Ovary (tissue), 3 donors: ENCODE results near the gene ADNP2.

Experiments
- CTCF ChIP-seq, 3 donors: fragments of 450-650 bp in 2 of 3; fragments of 200-600 bp in 1 of 3; IDR thresholded peaks; one replicate each; pipeline versions ENCODE4 v1.5.1 to v1.8.0; 2016 to 2022; ENCODE audit warnings: antibody characterized with exemption in 3 of 3, mild to moderate bottlenecking in 1 of 3
- EP300 ChIP-seq: sonication (generic); formaldehyde crosslinking; IDR thresholded peaks from one replicate; pipeline ENCODE4 v1.6.1; 2017; ENCODE audit warnings: antibody characterized with exemption
- POLR2A ChIP-seq: fragments of 450-650 bp; IDR thresholded peaks from one replicate; pipeline ENCODE4 v1.6.1; 2017; ENCODE audit warnings: antibody characterized with exemption, mild to moderate bottlenecking, moderate library complexity
- donor health status: DM: no; HTN: no; CAD: no.

GRCh38 chr18:80188643-80189530 lies 79.8 kb downstream of the ADNP2 start:
- no peak for TF ChIP-seq CTCF (IDR thresholded peaks at IDR 0.05)
- no peak for TF ChIP-seq POLR2A
- TF ChIP-seq EP300, result no peak
